Skin of body (tissue), 2 donors: ENCODE results near the gene MYL9. TPM values are rescaled to one million over a fixed set of nuclear protein-coding genes. Genes with fewer than 3 reads are reported as not detected.
"Not testable (repeated sequence)": the region's sequence is repeated elsewhere in the genome, so short reads cannot be mapped to it uniquely, and the experiment has no call there.

Experiments used
- DNase-seq: peaks from one replicate; lab custom pipeline; 2025; lab: John Stamatoyannopoulos, UW
- total RNA-seq: library from RNA; depleted of rRNA; stranded (reverse); fragments of >200 nt; gene quantifications from one replicate; pipeline ENCODE4 v1.2.3, GENCODE V29; 2014

MYL9 gene
- 10.3 TPM for total RNA-seq

GRCh38 chr20:36541227-36541767 lies at the start of gene MYL9:
TSS of gene MYL9 (plus strand) at chr20:36541519. CDS start at chr20:36544885, 3,366 bp downstream.
- DNase-seq: no peak

- no peak for DNase-seq
These were observed 49.3 kb upstream of the MYL9 start for GRCh38 chr20:36491901-36492617.

- DNase-seq: no peak
These were observed 48.1 kb upstream of the MYL9 start for GRCh38 chr20:36493051-36493800.

- DNase-seq: no peak
These were observed 47.6 kb upstream of the MYL9 start for GRCh38 chr20:36493801-36494114.

- no peak for DNase-seq
These were observed 44.3 kb upstream of the MYL9 start for GRCh38 chr20:36496707-36497669.

- DNase-seq: no peak
These were observed 43.5 kb upstream of the MYL9 start for GRCh38 chr20:36497856-36498255.

- DNase-seq: no peak
These were observed 42.7 kb upstream of the MYL9 start for GRCh38 chr20:36498386-36499179.

GRCh38 chr20:36499211-36499610 lies 42.1 kb upstream of the MYL9 start:
- no peak for DNase-seq

- DNase-seq: no peak
These were observed 41.4 kb upstream of the MYL9 start for GRCh38 chr20:36499723-36500501.

GRCh38 chr20:36501367-36502006 lies 39.8 kb upstream of the MYL9 start:
- no peak for DNase-seq

- DNase-seq: no peak
These were observed 37.0 kb upstream of the MYL9 start for GRCh38 chr20:36504295-36504694.

GRCh38 chr20:36506253-36506652 lies 35.1 kb upstream of the MYL9 start:
- no peak for DNase-seq

- no peak for DNase-seq
These were observed 33.6 kb upstream of the MYL9 start for GRCh38 chr20:36507746-36508145.

GRCh38 chr20:36519012-36519719 lies 22.2 kb upstream of the MYL9 start:
- no peak for DNase-seq

- DNase-seq: no peak
These were observed 21.4 kb upstream of the MYL9 start for GRCh38 chr20:36519944-36520343.

GRCh38 chr20:36521526-36521925 lies 19.8 kb upstream of the MYL9 start:
- DNase-seq: no peak

GRCh38 chr20:36522412-36522811 lies 18.9 kb upstream of the MYL9 start:
- not testable (repeated sequence) for DNase-seq

GRCh38 chr20:36523341-36523740 lies 18.0 kb upstream of the MYL9 start:
- no peak for DNase-seq
